Chondrocyte (in vitro differentiated cells): ENCODE results near the gene MUCL3. TPM values are rescaled to one million over a fixed set of nuclear protein-coding genes. Genes with fewer than 3 reads are reported as not detected.

Source experiments
- DNase-seq: peaks from one replicate; pipeline ENCODE4 v3.0.0; 2021; ENCODE audit warnings: mixed read lengths, low spot score
- H3K27ac Mint-ChIP-seq: one replicate; pipeline ENCODE4 v1.8.0; 2021; ENCODE audit warnings: mild to moderate bottlenecking, moderate library complexity, mixed read lengths; ENCODE audit not compliant: unreplicated experiment
- H3K27me3 Mint-ChIP-seq: 2 replicates; pipeline ENCODE4 v1.8.0; 2021; ENCODE audit warnings: low read depth, mixed read lengths
- H3K36me3 Mint-ChIP-seq: 2 replicates; pipeline ENCODE4 v1.8.0; 2021; ENCODE audit warnings: low read depth, mixed read lengths
- H3K4me1 Mint-ChIP-seq: 2 replicates; pipeline ENCODE4 v1.8.0; 2021; ENCODE audit warnings: low read depth, mild to moderate bottlenecking, mixed read lengths
- H3K4me3 Mint-ChIP-seq: one replicate; pipeline ENCODE4 v1.8.0; 2021; ENCODE audit warnings: mild to moderate bottlenecking, moderate library complexity, mixed read lengths; ENCODE audit not compliant: unreplicated experiment
- H3K9me3 Mint-ChIP-seq: 2 replicates; pipeline ENCODE4 v1.8.0; 2021; ENCODE audit warnings: low read depth, mixed read lengths
- CTCF ChIP-seq: fragments of 200-600 bp; sonication (generic); IDR thresholded peaks from 2 replicates; pipeline ENCODE4 v1.5.0; 2021; ENCODE audit warnings: antibody characterized with exemption, mild to moderate bottlenecking, moderate library complexity
- total RNA-seq: library from RNA; stranded (reverse); gene quantifications from 3 replicates; pipeline ENCODE4 v1.2.1, GENCODE V29; 2021

Gene MUCL3
- total RNA-seq, 1 donor from 2014 or later: 0.07 TPM

- TF ChIP-seq CTCF: no peak
- peak overlapping the region; percentile 63 for H3K27ac Mint-ChIP-seq
- DNase-seq: no peak
These were observed 14.7 kb downstream of the MUCL3 start for GRCh38 chr6:30955367-30956042.

GRCh38 chr6:30957716-30958115 lies 16.9 kb downstream of the MUCL3 start:
- H3K27me3 Mint-ChIP-seq: peaks cover 15% of the 10 kb centered on the region
- H3K9me3 Mint-ChIP-seq: no peaks in the 10 kb centered on the region

More at GRCh38 chr6:30955367-30956042, 14.7 kb downstream of the MUCL3 start:
- Mint-ChIP-seq H3K4me1 (peaks cover 9% of the 10 kb centered on the region), H3K27me3 (peaks cover 36% of the 10 kb centered on the region), H3K36me3 (peaks cover 8% of the 10 kb centered on the region), H3K9me3 (peaks cover 17% of the 10 kb centered on the region), H3K4me3 (peak overlapping the region; percentile 62)

GRCh38 chr6:30960907-30961673 lies 20.3 kb downstream of the MUCL3 start:
- Mint-ChIP-seq H3K9me3 (no peaks in the 10 kb centered on the region), H3K27me3 (peaks cover 21% of the 10 kb centered on the region), H3K4me1 (peaks cover 6% of the 10 kb centered on the region), H3K36me3 (no peaks in the 10 kb centered on the region), H3K27ac (no peak overlapping the region), H3K4me3 (no peak overlapping the region)
- no peak for TF ChIP-seq CTCF
- no peak for DNase-seq

More at GRCh38 chr6:30957716-30958115, 16.9 kb downstream of the MUCL3 start:
- Mint-ChIP-seq H3K4me3 (no peak overlapping the region), H3K27ac (no peak overlapping the region), H3K36me3 (no peaks in the 10 kb centered on the region), H3K4me1 (peaks cover 15% of the 10 kb centered on the region)
- no peak for TF ChIP-seq CTCF
- no peak for DNase-seq

GRCh38 chr6:30962716-30963115 lies 21.9 kb downstream of the MUCL3 start:
- Mint-ChIP-seq H3K9me3 (no peaks in the 10 kb centered on the region), H3K4me3 (no peak overlapping the region), H3K27me3 (peaks cover 17% of the 10 kb centered on the region), H3K27ac (no peak overlapping the region), H3K4me1 (peaks cover 6% of the 10 kb centered on the region), H3K36me3 (no peaks in the 10 kb centered on the region)
- DNase-seq: no peak
- no peak for TF ChIP-seq CTCF

- TF ChIP-seq CTCF: no peak
- DNase-seq: no peak
- Mint-ChIP-seq H3K4me1 (peaks cover 6% of the 10 kb centered on the region), H3K36me3 (no peaks in the 10 kb centered on the region), H3K4me3 (no peak overlapping the region), H3K27me3 (peaks cover 17% of the 10 kb centered on the region), H3K9me3 (no peaks in the 10 kb centered on the region), H3K27ac (no peak overlapping the region)
These were observed 22.9 kb downstream of the MUCL3 start for GRCh38 chr6:30963641-30964040.
